Esophagus mucosa (tissue), 1 donor: ENCODE measurements around the gene LRRC4B. TPM values are rescaled to one million over a fixed set of nuclear protein-coding genes. Genes with fewer than 3 reads are reported as not detected.

Source experiments
- ATAC-seq: fragments of 200-7000 bp; cut with Tn5 transposase; one replicate; pipeline ENCODE4 v1.9.1; 2020
- total RNA-seq: library from RNA; stranded (reverse); gene quantifications from one replicate; pipeline ENCODE4 v1.2.4, GENCODE V29; 2023
- donor health status: DM: yes; HTN: yes; CAD: no.

LRRC4B gene
- total RNA-seq, 1 donor from 2014 or later: 0.24 TPM

DNA sequence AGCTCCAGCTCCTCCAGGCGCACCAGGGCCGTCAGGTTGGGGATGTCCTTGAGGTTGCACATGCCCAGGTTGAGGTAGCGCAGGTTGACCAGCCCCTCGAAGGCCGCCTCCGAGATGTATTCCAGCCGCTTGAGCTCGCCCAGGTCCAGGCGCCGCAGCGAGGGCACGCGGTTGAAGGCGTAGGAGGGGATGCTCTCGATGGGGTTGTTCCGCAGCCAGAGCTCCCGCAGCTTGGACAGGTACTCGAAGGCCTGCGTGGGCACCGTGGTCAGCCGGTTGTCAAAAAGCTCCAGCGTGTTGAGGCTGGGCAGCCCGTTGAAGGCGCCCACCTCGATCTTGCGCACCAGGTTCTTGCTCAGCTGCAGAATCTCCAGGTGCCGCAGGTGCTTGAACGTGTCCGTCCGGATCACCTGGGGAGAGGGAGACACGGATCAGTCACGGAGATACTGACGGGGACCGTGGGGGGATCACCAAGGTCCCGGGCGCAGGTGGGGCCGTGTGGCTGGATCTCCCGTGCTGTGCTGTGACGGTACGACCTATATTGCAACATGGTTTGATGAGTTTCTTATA lies 49.1 kb downstream of the LRRC4B start:
- no peak for ATAC-seq

DNA sequence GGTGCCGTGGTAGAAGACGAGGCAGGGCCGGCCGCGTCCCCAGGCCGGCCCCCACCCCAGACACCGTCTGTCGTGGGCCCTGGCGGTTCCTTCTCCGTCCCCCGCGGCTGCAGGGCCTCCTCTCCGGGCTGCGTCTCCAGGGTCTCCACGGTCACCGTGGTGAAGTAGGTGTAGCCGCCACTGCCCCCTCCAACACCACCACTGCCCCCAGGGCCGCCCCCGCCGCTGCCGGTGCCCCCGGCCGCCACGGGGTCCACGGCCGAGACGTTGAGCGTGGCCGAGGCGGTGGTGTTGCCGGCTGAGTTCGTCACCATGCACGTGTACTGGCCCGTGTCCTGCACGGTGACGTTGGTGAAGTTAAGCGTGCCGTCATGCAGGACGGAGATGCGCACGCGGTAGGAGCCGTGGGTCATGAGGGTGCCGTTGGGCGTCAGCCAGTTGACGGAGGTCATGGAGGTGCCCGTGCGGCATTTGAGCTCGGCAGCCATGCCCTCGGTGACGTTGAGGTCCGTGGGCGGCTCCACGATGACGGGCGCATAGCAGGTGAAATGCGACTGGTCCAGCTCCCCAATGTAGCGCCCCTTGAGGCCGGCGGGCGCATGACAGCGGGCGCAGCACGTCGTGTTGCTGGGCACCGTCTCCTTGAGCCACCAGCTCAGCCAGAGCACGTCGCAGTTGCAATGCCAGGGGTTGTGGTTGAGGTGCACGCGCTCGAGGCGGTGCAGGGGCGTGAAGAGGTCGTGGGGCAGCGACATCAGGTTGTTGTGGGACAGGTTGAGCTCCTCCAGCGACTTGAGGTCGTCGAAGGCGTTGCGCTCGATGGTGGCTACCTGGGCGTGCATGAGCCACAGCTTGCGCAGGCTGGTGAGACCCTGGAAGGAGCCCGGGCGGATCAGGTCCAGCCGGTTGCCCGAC lies 49.9 kb downstream of the LRRC4B start:
- no peak for ATAC-seq

DNA sequence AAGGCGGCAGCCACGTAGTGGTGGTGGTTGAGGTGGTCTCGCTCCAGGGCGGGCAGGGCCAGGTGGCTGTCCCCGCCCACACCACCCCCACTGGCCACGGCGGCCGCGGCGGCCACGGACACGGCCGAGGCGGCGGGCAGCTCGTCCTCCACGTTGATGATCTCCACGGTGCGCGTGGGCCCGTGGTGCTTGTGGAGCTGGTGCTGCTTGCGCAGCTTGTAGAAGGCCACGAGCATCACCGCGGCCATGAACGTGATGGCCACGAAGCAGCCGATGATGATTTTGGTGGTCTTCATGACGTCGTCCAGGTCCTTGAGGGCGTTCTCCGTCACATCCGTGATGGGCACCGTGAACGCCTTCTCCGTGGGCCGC lies 50.5 kb downstream of the LRRC4B start:
- no peak for ATAC-seq

DNA sequence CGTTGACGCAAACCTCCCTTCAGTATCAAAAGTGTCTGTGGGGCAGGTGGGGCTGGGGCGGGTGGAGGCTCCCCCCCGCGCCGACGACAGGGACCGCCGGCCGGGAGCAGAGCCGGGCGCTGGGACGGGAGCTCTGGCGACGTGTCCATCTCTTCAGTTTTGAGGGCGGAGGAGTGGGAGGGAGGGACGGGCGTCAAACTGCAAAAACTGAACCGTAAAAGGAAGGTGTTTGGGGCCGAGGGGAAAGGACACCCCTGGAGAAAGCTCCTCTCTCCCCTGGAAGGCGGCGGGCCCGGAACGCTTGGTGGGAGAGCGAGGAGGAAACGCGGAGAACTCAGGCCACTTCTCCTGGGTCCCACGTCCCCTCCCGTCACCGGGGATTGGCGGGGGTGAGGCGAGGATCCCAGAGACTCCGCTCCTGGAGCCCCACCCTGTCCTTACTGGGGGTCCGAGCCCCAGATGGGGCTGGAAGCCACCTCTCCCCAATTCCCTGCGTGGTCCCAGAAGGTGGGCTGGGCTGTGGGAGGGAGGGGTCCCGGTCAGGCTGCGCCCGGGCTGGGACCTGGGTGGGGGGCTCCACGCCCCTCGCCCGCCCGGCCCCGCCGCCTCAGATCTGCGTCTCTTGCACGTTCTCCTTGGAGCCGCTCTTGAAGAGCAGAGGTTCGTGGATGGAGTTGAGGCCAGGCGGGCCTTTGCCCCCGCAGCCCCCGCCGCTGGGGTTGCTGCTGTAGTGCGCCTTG lies 51.1 kb downstream of the LRRC4B start:
- ATAC-seq: no peak

DNA sequence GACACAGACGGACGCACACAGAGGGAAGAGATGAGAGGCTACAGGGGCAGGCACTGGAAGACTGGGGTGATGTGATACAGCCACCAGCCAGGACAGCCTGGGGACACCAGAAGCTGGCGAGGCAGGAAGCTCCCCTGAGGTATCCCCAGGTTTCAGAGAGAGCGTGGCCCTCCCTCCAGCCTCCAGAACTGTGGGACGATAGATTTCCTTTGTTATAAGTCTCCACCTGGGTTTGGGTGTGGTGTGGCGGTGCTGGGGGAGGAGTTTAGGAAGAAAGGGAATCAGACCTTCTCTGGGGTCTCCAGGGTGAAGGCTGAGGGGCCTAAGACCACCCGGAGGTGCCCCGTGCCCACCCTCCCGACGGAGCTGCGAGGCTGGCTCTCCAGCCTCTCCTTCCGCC lies 51.8 kb downstream of the LRRC4B start:
- no peak for ATAC-seq

DNA sequence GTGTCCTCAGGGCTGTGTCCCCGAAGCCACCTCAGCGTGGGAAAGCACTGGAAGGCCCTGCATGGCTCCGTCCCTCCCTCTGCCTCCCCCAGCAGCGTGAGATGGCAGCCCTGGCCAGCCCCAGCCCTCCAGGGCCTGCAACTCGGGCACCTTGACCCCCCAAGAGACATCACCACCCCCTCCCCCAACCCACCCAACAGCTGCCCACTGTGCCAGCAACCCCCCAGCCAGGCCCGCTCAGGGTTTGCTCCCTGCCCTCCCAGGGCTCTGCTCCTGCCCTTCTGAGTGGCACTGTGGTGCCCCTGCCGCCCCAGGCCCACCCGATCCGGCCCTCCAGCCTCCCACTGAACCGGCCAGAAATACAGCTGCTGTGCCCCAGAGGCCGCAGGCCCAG lies 53.1 kb downstream of the LRRC4B start:
- no peak for ATAC-seq

DNA sequence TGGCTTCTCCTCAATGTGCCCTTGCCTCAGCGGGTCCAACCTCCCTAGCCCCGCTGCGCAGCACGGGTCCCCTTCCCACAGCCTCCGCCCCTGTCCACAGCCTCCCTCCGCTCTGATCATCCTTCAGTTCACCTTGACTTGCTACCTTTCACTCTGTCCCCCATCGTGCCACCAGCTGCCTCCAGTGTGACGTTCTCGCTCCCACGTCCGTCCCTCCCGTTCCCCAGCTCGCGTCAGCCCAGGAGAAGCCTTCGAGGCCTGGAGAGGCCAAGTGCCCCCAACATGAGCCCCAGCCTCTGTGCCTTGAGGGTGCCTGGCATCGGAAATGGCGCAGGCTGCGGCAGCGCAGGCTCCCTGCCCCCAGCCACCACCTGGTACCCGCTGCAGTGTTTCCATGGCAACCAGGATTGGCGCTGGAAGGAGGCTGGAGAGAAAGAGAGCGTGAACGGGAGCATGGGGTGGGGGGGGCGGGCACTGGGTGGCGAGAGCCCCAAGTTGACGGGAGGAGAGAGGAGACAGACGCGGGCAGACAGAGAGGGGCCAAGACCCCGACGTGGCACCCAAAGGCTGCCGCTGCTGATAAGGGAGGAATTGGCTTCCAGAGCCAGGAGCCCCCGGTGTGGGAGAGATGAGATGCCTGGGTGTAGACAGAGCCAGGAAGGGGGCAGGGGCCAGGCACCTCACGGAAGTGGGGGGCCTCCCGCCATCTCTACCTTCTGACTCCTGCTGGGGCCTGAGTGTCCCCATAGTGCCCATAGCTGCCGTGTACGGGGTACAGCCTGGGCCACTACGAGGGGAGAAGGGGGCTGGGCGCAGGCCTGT lies 53.7 kb downstream of the LRRC4B start:
- no peak for ATAC-seq

DNA sequence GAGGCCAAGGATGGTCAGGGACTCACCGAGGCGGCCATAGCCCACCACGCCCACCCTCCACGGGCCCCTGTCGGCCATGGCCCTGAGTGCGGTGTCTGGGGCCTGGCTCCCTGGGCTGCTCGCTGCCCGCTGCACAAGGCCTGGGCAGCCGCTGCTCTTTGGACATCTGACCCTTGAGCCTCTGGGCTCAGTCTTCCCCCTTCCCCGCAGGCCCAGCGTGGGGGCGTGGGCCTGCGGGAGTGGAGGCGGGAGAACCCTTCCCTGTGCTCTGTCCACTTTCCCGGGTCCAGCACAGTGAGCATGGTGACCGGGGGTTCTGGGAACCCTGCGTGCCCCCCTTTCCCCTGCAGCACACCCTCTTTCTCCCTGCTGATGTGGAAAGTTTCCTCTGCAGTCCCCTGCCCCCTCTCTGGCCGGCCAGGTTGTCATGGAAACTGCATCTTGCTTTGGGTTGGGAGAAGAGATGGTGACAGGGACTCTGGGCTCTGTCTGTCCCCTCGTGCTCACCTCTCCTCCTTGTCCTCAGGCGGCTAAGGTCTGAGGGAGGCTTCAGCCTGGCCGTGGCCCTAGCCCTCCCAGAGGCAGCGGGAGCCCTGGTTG lies 54.4 kb downstream of the LRRC4B start, which contains the start of gene ASPDH:
Gene ASPDH (minus strand): TSS at position 168 of the 600 bp plus-strand sequence. CDS start 90 bp downstream, at position 78.
- no peak for ATAC-seq

DNA sequence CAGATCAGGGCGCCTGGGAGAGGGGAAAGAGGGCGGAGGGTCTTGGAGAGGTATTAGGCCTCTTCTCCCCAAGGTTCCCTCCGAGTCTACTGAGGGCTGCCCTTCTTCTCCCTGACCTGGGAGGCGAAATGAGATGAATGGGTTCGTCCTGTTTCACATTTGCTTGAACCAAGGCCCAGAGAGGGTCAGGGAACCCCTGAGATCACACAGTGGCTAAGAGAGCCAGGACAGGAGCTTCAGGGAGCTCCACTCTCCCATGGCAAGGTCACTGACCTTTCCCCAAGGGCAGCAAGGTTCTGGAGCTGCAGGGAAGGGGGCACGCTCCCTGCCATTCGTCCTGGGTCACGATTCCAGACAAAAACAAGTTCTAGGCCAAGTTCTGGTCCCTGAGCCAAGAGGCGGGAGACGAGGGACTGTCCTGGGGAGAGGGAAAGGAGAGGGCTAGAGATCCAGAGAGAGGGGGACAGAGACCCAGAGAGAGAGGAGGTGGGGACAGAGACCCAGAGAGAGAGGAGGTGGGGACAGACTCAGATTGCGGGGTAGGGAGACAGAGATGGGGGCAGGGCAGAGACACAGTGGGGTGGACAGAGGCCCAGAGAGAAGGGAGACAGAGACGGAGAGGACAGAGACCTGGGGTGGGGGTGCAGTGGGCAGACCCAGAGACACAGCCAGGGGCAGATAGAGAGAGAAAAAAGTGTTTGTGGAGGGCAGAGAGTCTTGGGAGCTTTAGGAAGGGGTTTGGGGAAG lies 55.1 kb downstream of the LRRC4B start:
- ATAC-seq: no peak

DNA sequence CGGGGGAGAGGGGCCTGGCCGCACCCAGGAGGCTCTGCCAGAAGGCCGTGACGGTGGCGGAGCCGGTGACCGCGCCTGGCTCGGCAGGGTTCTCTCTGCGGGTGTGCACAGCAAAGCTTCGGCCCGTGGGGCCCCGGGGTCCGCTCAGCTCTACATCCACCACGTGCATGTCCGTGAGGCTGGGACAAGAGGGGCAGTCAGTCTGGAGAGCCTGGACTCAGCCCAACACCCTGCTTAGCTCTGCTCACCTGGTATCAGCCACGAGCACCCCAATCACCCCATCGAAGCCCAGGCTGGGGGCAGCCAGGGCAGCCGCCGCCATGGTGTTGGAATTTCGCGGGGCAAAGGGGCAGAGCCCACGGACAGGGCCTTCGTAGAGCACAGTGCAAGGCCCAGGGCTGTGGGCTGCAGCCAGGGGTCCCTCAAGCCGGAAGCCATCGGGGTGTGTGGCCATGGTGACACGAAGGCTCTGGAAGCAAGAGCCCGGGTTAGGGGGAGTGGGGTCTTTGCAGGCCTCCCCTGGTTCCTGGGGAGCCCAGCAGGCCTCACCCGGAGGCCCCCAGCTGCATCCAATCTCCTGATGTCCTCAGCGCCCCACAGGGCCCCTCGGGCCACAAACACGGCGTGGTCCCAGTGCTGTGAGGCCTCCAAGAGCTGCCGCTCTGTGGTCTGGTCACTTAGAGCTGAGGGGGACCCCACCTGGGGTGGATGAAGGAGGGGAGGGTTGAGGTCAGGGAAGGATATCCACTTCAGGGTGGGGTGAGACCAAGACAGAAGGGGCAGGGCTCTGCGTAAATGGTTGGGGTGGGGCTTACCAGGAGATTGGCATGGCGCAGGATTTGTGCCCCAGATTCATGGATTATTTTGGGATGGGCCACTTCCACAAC lies 55.9 kb downstream of the LRRC4B start:
- ATAC-seq: no peak

DNA sequence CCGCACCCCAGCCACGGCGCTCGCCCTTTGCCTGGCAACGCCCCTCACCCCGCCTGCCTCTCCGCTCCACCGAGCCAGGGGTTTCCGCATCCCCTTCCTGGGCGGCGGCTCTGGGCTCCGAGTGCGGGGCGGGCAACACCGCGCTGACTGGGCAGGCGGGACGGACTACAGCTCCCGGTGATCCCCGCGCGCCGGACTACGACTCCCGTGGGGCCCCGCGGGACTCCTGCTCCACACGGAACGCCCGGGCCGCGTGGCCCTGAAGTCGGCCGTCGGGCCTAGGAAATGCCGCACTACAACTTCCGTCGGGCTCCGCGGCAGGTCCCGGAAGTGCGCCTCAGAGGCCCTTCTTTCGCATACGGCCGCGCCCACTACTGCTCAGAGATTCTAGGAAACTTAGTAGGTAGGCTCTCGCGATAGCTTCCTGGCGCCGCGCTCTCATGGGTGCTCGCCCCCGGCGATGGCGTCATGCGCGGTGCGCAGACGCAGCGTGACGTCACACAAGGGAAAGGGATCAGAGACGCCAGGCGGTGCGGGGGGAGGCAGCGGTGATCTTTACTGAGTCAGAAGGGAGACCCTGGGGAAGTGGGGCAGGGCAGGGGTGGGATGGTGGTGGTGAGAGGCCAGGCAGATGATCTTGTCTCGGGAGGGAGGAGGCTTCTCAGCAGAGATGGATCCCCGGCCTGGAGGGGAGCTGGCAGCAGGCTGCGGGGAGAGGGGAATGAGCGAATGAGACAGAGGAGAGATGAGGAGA lies 57.0 kb downstream of the LRRC4B start, which contains the start of gene JOSD2:
Gene JOSD2 (minus strand): TSS at position 123 of the 754 bp plus-strand sequence. CDS start 760 bp downstream, outside the sequence.
- ATAC-seq: peak; percentile 91

DNA sequence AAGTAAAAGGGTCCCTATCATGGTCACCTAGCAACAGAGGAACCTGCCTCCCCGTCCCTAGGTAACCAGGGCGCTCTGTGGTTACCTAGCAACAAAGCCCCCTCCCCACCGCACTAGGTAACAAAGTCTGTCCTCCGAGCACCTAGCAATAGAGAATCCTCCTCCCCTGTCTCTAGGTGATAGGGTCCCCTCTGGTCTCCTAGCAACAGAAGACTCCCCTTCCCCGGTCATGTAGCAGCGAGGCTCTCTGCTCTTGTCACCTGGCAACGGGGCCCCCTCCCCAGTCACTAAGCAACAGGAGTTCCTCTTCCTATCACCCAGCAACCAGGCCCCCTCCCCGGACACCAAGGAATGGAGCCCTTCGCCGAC lies 57.6 kb downstream of the LRRC4B start:
- ATAC-seq: peak; percentile 4

DNA sequence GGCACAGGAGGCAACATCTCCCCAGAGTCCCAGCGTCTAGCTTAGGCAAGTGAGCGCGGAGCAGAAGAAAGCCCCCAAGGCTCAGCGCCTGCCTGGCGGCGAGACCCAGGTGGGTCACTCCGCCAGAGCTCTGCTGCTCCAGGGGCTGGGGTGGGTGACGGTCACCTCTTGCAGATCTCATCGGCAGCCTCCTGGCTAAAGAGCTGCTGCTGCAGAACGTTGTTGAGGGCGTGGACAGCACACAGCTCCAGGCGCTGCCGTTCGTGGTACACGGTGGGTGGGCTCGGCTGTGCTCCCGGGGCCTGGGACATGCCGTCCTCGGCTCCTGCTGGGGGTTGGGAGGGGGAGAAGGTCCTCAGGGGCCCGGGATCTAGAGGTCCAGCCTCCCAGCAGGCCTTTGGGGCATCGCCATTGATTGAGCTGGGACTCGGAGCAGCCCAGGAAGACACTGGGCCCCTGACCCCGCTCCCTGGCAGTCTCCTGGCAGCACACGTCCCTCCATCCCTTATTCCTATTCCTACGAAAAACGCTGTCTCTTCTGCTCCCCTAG lies 58.0 kb downstream of the LRRC4B start:
- ATAC-seq: no peak

DNA sequence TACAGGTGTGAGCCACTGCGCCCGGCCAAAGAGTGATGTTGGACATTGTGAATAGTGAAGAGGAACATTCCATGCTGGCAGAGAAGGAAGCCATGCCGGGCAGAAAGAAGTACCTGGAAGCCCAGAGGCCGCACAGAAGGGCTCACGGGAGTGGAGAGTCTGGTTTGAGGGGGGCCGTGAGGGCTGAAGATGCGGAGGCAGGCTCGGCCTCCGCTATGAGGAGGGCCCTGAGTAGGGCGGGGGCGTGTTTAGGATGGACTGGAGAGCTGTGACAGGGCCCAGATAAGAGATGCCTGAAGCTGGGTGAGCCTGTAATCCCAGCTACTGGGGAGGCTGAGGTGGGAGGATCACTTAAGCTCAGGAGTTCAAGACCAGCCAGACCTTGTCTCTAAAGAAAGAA lies 58.9 kb downstream of the LRRC4B start:
- ATAC-seq: no peak

DNA sequence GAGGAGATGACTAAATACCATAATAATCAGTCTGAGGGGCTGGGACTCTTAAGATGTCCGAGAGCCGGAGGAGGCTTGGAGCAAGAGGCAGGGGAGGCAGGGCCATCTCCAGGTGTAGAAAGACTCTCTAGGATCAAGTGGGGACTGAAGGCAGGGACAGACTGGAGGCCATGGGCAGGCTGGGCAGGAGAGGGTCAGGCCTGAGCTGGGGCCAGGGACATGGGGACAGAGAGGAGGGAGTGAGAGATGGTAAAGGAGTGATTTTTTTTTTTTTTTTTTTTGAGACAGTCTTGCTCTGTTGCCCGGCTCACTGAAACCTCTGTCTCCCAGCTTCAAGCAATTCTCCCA lies 59.4 kb downstream of the LRRC4B start:
- ATAC-seq: no peak

DNA sequence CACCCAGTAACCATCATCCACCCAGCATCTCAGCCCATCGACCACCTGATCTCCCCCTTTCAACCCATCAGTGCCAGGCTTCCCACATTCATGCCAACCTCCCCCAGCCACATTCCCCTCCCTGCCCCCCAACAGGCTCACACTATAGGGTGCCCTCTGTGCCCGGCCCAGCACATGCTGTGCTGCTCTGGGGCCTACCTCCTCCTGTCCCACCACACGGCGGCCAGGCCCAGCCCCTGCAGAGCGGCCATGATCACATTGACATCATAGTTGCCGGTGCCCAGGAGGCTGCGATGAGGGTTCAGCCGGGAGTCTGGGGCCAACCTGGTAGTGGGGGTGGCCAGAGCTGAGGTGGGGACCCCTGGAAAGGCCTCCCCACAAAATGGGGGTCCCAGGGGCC lies 60.9 kb downstream of the LRRC4B start:
- ATAC-seq: no peak

DNA sequence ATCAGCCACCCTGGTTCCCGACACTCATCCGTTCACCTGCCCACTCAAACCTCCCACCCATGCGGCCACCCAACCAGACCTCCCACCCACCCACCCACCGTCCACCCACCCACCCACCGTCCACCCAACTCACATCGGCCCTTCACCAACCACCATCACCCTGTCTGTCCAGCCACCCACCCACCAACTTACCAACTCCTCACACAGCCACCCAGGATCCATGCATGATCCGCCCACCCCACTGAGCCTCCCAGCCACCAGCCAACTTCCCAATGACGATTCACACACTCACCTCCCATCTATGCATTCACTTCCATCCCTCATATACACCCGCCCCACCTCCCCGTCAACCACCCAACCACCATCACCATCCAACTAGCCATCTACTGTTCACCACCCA lies 61.5 kb downstream of the LRRC4B start:
- no peak for ATAC-seq

DNA sequence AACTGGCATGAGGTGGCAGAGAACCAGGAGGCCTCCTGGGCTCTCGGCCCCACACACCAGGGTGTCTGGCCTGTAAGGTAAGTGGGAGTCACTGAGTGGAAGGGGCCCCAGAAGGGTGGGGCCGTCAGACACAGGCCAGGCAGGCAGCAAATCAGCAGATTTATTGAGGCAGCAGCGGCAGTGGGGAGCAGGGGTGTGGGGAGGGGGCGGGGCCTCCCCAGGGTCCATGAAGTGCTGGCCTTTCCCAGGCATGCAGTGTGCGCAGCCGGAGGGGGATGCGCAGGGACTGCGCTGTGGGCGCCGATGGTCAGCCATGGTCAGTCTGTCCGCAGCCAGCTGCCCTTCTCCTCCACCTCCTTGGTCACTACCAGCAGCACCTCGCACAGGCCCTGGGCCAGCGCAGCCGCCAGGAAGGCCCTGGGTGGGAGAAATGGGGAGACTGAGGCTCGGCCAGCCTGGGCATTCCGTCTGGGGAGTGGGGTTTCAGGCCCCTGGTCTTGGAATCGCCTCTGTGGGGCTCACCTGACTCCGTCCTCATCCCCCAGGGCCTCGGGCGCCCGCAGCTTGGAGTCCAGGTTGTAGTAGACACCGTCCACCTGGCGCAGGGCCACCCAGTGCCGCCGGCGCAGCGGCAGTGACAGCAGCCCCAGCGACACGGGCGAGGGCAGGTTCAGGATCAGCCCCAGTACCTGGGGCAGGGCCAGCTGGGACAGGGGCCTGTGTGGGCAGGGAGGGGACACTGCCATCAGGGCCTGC lies 62.2 kb downstream of the LRRC4B start:
- ATAC-seq: no peak
